Mucosa of descending colon (tissue), 3 donors: Measurements from ENCODE around the gene SELENOW. TPM values are rescaled to one million over a fixed set of nuclear protein-coding genes. Genes with fewer than 3 reads are reported as not detected.

Source experiments
- ATAC-seq: fragments of 200-7000 bp; cut with Tn5 transposase; one replicate; pipeline ENCODE4 v1.9.1; 2020; ENCODE audit warnings: mild to moderate bottlenecking, moderate library complexity
- DNase-seq, 3 donors: peaks; one replicate each; pipeline ENCODE4 v3.0.0-alpha.2; 2020
- H3K36me3 ChIP-seq: fragments of 200-600 bp; one replicate; pipeline ENCODE4 v1.8.0; 2021; ENCODE audit warnings: low read depth, mild to moderate bottlenecking
- H3K4me1 ChIP-seq: fragments of 200-600 bp; one replicate; pipeline ENCODE4 v1.8.0; 2021; ENCODE audit warnings: low read depth, mild to moderate bottlenecking
- H3K4me3 ChIP-seq: fragments of 200-600 bp; one replicate; pipeline ENCODE4 v1.8.0; 2021; ENCODE audit warnings: mild to moderate bottlenecking
- H3K9me3 ChIP-seq: fragments of 200-600 bp; one replicate; pipeline ENCODE4 v1.8.0; 2021; ENCODE audit warnings: mild to moderate bottlenecking
- CTCF ChIP-seq: fragments of 200-600 bp; IDR thresholded peaks from one replicate; pipeline ENCODE4 v1.8.0; 2022; ENCODE audit warnings: antibody characterized with exemption, mild to moderate bottlenecking
- intact Hi-C, 2 donors: fragments of 100-400 bp; cut with DNase I in 1 of 2; cut with micrococcal nuclease in 1 of 2; formaldehyde crosslinking; loops; one replicate each; pipeline versions ENCODE4 v1.11.0 to v1.11.1; 2022; cut with DNase I, micrococcal nuclease
- total RNA-seq, 3 donors: library from RNA; stranded (reverse); fragmentation: NEBNext Ultra II Directional in 2 of 3; extraction: Animal tissue kit (Norgen Biotek cat#: 25700) in 2 of 3; gene quantifications; one replicate each; pipeline versions ENCODE4 v1.2.1 to v1.2.4, GENCODE V29; 2021 to 2023
- donor health status: DM: no; HTN: no; CAD: no; lungs with moderate emphysema.
- donor health status: DM: no; HTN: no; CAD: no.
- donor health status: DM: no; HTN: yes; CAD: no.

Gene SELENOW
- total RNA-seq, 3 donors from 2014 or later = 228 to 527 (median 281) TPM

GRCh38 chr19:47755762-47756626 is 22.5 kb upstream of the SELENOW start:
- DNase-seq = no peak
- no peak for ATAC-seq
- TF ChIP-seq CTCF = no peak
- intact Hi-C loops = no loop called here
- Histone ChIP-seq H3K4me3 (no peak overlapping the region), H3K36me3 (peaks cover 5% of the 10 kb centered on the region), H3K4me1 (peaks cover 12% of the 10 kb centered on the region), H3K9me3 (no peaks in the 10 kb centered on the region)

GRCh38 chr19:47756627-47756929 is 21.9 kb upstream of the SELENOW start:
- peaks cover 12% of the 10 kb centered on the region for H3K4me1 ChIP-seq
- intact Hi-C loops = no loop called here
- no peak overlapping the region for H3K4me3 ChIP-seq
- no peak for TF ChIP-seq CTCF
- peaks cover 5% of the 10 kb centered on the region for H3K36me3 ChIP-seq
- DNase-seq (no peak), ATAC-seq (no peak)
- no peaks in the 10 kb centered on the region for H3K9me3 ChIP-seq

GRCh38 chr19:47756953-47757608 is 21.4 kb upstream of the SELENOW start:
- intact Hi-C loops = no loop called here
- DNase-seq (peak; percentile 61 to 69 (median 61)), ATAC-seq (peak; percentile 80)
- Histone ChIP-seq H3K4me1 (peaks cover 12% of the 10 kb centered on the region), H3K36me3 (peaks cover 3% of the 10 kb centered on the region), H3K9me3 (no peaks in the 10 kb centered on the region), H3K4me3 (no peak overlapping the region)
- no peak for TF ChIP-seq CTCF

GRCh38 chr19:47757617-47758442 is 20.7 kb upstream of the SELENOW start:
- H3K36me3 ChIP-seq = no peaks in the 10 kb centered on the region
- no peak overlapping the region for H3K4me3 ChIP-seq
- no peak for TF ChIP-seq CTCF
- ATAC-seq (peak; percentile 76), DNase-seq (peak in 1 of 3 donors; percentile 42)
- intact Hi-C loops = no loop called here
- H3K9me3 ChIP-seq = no peaks in the 10 kb centered on the region
- peaks cover 12% of the 10 kb centered on the region for H3K4me1 ChIP-seq

GRCh38 chr19:47758443-47758804 is 20.1 kb upstream of the SELENOW start:
- peak in 1 of 3 donors; percentile 63 for DNase-seq
- intact Hi-C loops = no loop called here

More at GRCh38 chr19:47758443-47758804, 20.1 kb upstream of the SELENOW start:
- peak; percentile 81 for ATAC-seq
- no peak for TF ChIP-seq CTCF
- no peak overlapping the region for H3K4me3 ChIP-seq
- no peaks in the 10 kb centered on the region for H3K36me3 ChIP-seq
- H3K4me1 ChIP-seq = peaks cover 12% of the 10 kb centered on the region
- H3K9me3 ChIP-seq = no peaks in the 10 kb centered on the region
